GM12878 (cell line): Measurements from ENCODE around the gene DEF6. TPM values are rescaled to one million over a fixed set of nuclear protein-coding genes. Genes with fewer than 3 reads are reported as not detected.
"Not testable (repeated sequence)": the region's sequence is repeated elsewhere in the genome, so short reads cannot be mapped to it uniquely, and the experiment has no call there.

ENCODE experiments used
- ATAC-seq: fragments of 200-7000 bp; cut with Tn5 transposase; 3 replicates; pipeline ENCODE4 v1.9.1; 2020; ENCODE audit warnings: mild to moderate bottlenecking, moderate library complexity
- BruUV-seq: library from RNA; stranded (reverse); fragments of 400-500 nt; replicated peaks from 2 replicates; lab custom pipeline; 2021; lab: Mats Ljungman, UMichigan
- CTCF ChIA-PET: fragments of 300-600 bp; sonication (Branson Sonifier 250); formaldehyde crosslinking; extraction: SDS; loops from one replicate; lab custom pipeline; 2021; ENCODE audit warnings: inconsistent platforms; lab: Yijun Ruan, JAX
- POLR2A ChIA-PET: fragments of 350-600 bp; formaldehyde crosslinking; extraction: SDS; loops from one replicate; lab custom pipeline; 2021; ENCODE audit warnings: inconsistent platforms; lab: Charles Lee
- RAD21 ChIA-PET: fragments of 300-600 bp; sonication (Branson Sonifier 250); formaldehyde crosslinking; loops from one replicate; lab custom pipeline; 2023; ENCODE audit warnings: antibody characterized with exemption; ENCODE audit not compliant: unreplicated experiment; lab: Charles Lee
- SMC1A ChIA-PET: fragments of 300-600 bp; sonication (Branson Sonifier 250); formaldehyde crosslinking; loops from one replicate; lab custom pipeline; 2023; ENCODE audit not compliant: unreplicated experiment, uncharacterized antibody; lab: Charles Lee
- DNase-seq: peaks from one replicate; pipeline ENCODE4 v3.0.0-alpha.2; 2011; ENCODE audit warnings: low read depth, low spot score
- FAIRE-seq: peaks from 3 replicates; lab custom pipeline; 2011; peaks lifted over from hg19 to GRCh38; lab: Jason Lieb, UNC
- H2AFZ ChIP-seq: 2 replicates; pipeline ENCODE4 v1.6.0; 2011; ENCODE audit warnings: low read depth, low read length, control low read depth; ENCODE audit not compliant: control insufficient read depth
- H3K27ac ChIP-seq: 2 replicates; pipeline ENCODE4 v1.5.1; 2011; ENCODE audit warnings: control low read depth; ENCODE audit not compliant: control insufficient read depth, insufficient read depth
- H3K27me3 ChIP-seq, 2 experiments: replicated peaks in 1 of 2; 2 replicates each; pipeline versions ENCODE4 v1.6.0 to v1.6.1; 2011; ENCODE audit warnings: low read length in 1 of 2; ENCODE audit not compliant: control insufficient read depth in 2 of 2, insufficient read depth in 2 of 2
- H3K36me3 ChIP-seq, 2 experiments: 2 replicates each; pipeline ENCODE4 v1.5.1; 2011; ENCODE audit warnings: low read length in 1 of 2; ENCODE audit not compliant: control insufficient read depth in 2 of 2, insufficient read depth in 2 of 2
- H3K4me1 ChIP-seq: 2 replicates; pipeline ENCODE4 v1.6.1; 2011; ENCODE audit warnings: mild to moderate bottlenecking, low read length, moderate library complexity, mixed read lengths; ENCODE audit not compliant: control insufficient read depth, insufficient read depth
- H3K4me2 ChIP-seq: 2 replicates; pipeline ENCODE4 v1.6.0; 2011; ENCODE audit warnings: control low read depth; ENCODE audit not compliant: control insufficient read depth, insufficient read depth
- H3K4me3 ChIP-seq: fragments of 200-600 bp; sonication (generic); 2 replicates; pipeline ENCODE4 v1.5.1; 2016
- H3K79me2 ChIP-seq: 2 replicates; pipeline ENCODE4 v1.6.0; 2011; ENCODE audit warnings: low read length; ENCODE audit not compliant: control insufficient read depth, insufficient read depth
- H3K9ac ChIP-seq: 2 replicates; pipeline ENCODE4 v1.8.0; 2011; ENCODE audit warnings: low read length, control low read depth, mixed read lengths; ENCODE audit not compliant: control insufficient read depth, insufficient read depth
- H3K9me3 ChIP-seq: replicated peaks from 3 replicates; pipeline ENCODE4 v1.5.1; 2011; ENCODE audit warnings: mild to moderate bottlenecking, low read length; ENCODE audit not compliant: control insufficient read depth, insufficient read depth
- H4K20me1 ChIP-seq: 2 replicates; pipeline ENCODE4 v1.6.0; 2011; ENCODE audit not compliant: control insufficient read depth, insufficient read depth
- JUNB ChIP-seq: IDR thresholded peaks from 2 replicates; pipeline ENCODE4 v1.6.1; 2016; ENCODE audit warnings: antibody characterized with exemption, mild to moderate bottlenecking
- SMAD1 ChIP-seq: fragments of 450-650 bp; IDR thresholded peaks from 2 replicates; pipeline ENCODE4 v1.6.1; 2018; ENCODE audit warnings: mild to moderate bottlenecking, low read depth; ENCODE audit not compliant: partially characterized antibody
- SREBF2 ChIP-seq: IDR thresholded peaks from 2 replicates; pipeline ENCODE4 v1.6.1; 2012; ENCODE audit warnings: mild to moderate bottlenecking, low read length
- ZNF274 ChIP-seq: IDR thresholded peaks from one replicate; pipeline ENCODE4 v1.8.0; 2011; ENCODE audit not compliant: insufficient read length, insufficient read depth
- ZZZ3 ChIP-seq: IDR thresholded peaks from 2 replicates; pipeline ENCODE4 v1.6.1; 2011; ENCODE audit warnings: low read depth; ENCODE audit not compliant: control insufficient read depth, insufficient read length
- WGBS: methylation state at CpG from one replicate; pipeline ENCODE4 v1.1.6; 2016; ENCODE audit warnings: low lambda C conversion rate; ENCODE audit not compliant: insufficient replicate concordance, insufficient coverage; ENCODE audit errors: missing lambda C conversion rate; 5-methylcytosine and 5-hydroxymethylcytosine counted together
- in situ Hi-C: fragments of 300-500 bp; cut with MboI; formaldehyde crosslinking; loops from 9 replicates; pipeline ENCODE4 v1.14.3; 2018; ENCODE audit warnings: mixed read lengths
- intact Hi-C: fragments of 100-400 bp; cut with micrococcal nuclease; formaldehyde crosslinking; loops from one replicate; pipeline ENCODE4 v1.14.2; 2022; ENCODE audit not compliant: unreplicated experiment
- polyA plus RNA-seq, 11 experiments: library from polyadenylated mRNA; depleted of rRNA in 4 of 11; unstranded in 6 of 11; stranded (reverse) in 5 of 11; fragments of >200 nt; fragmentation: Nextera tagmentation in 4 of 11; fragmentation: Illumina TruSeq in 1 of 11; extraction: Ambion mirVana in 4 of 11; extraction: Trizol in 1 of 11; gene quantifications; 1 replicate in 1 of 11; 2 replicates in 10 of 11; pipeline versions ENCODE4 v1.2.1 to v1.2.3, GENCODE V29; 2011 to 2016; ENCODE audit warnings: inconsistent platforms in 2 of 11, missing spikeins in 2 of 11, low read depth in 1 of 11
- total RNA-seq, 4 experiments: library from RNA; depleted of rRNA in 3 of 4; stranded (reverse); fragments of >200 nt in 3 of 4; fragmentation: Illumina TruSeq in 1 of 4; extraction: Trizol in 1 of 4; gene quantifications; 2 replicates each; pipeline versions ENCODE4 v1.2.1 to v1.2.3, GENCODE V29; 2013 to 2021
- TF ChIP-seq, protein P1 (sequence below): IDR thresholded peaks from 2 replicates; pipeline ENCODE4 v1.6.1; 2011; ENCODE audit warnings: borderline replicate concordance, low read depth, mild to moderate bottlenecking, moderate library complexity, mixed read lengths, low read length; ENCODE audit not compliant: insufficient read depth; ENCODE audit errors: extremely low read length
- TF ChIP-seq, protein P2 (sequence below), 3 experiments: IDR thresholded peaks in 2 of 3; conservative IDR thresholded peaks in 1 of 3; 2 replicates each; pipeline ENCODE4 v1.5.1; 2011; ENCODE audit warnings: low read depth in 3 of 3, low read length in 3 of 3, mild to moderate bottlenecking in 3 of 3, control low read depth in 2 of 3, moderate library complexity in 2 of 3, inconsistent platforms in 1 of 3, mixed read lengths in 1 of 3; ENCODE audit not compliant: control insufficient read depth in 2 of 3, insufficient read depth in 1 of 3; ENCODE audit errors: extremely low read depth in 1 of 3
- TF ChIP-seq, protein P3 (sequence below): fragments of 450-650 bp; IDR thresholded peaks from 2 replicates; pipeline ENCODE4 v1.6.1; 2016; ENCODE audit warnings: mild to moderate bottlenecking

The DEF6 gene
- total and polyA plus RNA-seq, 10 of the 15 experiments (the other 5 are each of a cell fraction or from before 2014, with no cell fraction given), result 3.3 to 69.5 (median 48.8) TPM

DNA sequence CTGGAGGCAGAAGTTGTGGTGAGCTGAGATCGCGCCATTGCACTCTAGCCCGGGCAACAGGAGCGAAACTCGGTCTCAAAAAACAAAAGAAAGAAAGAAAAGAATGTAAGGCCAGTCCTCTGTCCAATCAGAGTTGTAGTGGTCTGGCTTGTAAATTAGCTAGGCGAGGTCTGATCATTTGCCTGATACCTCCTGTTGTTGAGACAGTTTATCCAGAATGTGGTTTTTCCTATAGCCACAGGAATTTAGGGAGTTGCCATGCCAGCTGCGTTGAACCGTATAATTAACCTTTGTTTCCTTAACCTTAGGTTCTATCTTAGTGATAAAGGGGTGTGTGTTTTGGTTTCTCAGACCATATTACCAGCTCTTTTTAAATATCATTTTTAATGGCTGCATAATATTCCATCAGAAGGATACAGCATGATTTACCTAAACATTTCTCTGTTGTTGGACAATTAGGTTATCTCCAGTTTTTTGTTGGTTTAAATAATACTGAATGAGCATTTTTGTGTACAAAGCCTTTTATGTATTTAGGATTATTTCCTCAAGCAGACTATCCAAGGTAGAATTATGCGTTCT lies 33.0 kb downstream of the DEF6 start (continued):
- TF ChIP-seq, protein P1, sequence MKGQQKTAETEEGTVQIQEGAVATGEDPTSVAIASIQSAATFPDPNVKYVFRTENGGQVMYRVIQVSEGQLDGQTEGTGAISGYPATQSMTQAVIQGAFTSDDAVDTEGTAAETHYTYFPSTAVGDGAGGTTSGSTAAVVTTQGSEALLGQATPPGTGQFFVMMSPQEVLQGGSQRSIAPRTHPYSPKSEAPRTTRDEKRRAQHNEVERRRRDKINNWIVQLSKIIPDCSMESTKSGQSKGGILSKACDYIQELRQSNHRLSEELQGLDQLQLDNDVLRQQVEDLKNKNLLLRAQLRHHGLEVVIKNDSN, result no peak
- no peak for TF ChIP-seq ZZZ3
- TF ChIP-seq SMAD1, result no peak
- no peak for TF ChIP-seq JUNB
- TF ChIP-seq SREBF2, result no peak
- no peak for TF ChIP-seq ZNF274

DNA sequence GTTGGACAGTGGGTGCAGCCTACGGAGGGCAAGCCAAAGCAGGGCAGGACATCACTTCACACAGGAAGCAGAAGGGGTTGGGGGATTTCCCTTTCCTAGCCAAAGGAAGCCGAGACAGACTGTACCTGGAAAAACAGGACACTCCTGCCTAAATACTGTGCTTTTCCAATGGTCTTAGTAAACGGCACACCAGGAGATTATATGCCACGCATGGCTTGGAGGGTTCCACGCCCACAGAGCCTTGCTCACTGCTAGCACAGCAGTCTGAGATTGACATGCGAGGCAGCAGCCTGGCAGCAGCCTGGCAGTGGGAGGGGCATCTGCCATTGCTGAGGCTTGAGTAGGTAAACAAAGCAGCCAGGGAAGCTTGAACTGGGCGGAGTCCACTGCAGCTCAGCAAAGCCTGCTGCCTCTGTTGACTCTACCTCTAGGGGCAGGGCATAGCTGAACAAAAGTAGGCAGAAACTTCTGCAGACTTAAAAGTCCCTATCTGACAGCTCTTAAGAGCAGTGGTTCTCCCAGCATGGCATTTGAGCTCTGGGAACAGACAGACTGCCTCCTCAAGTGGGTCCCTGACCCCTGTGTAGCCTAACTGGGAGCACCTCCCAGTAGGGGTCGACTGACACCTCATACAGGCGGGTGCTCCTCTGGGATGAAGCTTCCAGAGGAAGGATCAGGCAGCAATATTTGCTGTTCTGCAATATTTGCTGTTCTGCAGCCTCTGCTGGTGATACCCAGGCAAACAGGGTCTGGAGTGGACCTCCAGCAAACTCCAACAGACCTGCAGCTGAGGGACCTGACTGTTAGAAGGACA lies 34.7 kb downstream of the DEF6 start:
- POLR2A ChIA-PET, H3K4me2 ChIP-seq, H3K9me3 ChIP-seq, RAD21 ChIA-PET, FAIRE-seq, intact Hi-C loops, H3K9ac ChIP-seq, H3K4me1 ChIP-seq, H3K79me2 ChIP-seq, H2AFZ ChIP-seq, BruUV-seq, H3K4me3 ChIP-seq, H4K20me1 ChIP-seq, DNase-seq, H3K27me3 ChIP-seq, H3K27ac ChIP-seq, H3K36me3 ChIP-seq: not testable (repeated sequence)
- peak; percentile 67 for ATAC-seq
- ChIA-PET CTCF (interaction anchor here (1.6 to 12.2 kb wide), 4 partner anchors 30 to 117 kb away, joined by 3 to 67 read pairs (median 9); partner anchors contain the start of genes DEF6 and FANCE), SMC1A (interaction anchor here (0.7 kb wide), 2 partner anchors 9 to 35 kb away, joined by 3 read pairs; partner anchors contain the start of gene DEF6)
- WGBS, result 27% methylated on average over 9 of the region's 9 CpGs
- in situ Hi-C loops, result loop anchor here (5.0 kb wide), 1 partner anchor 35 kb away; the partner anchor contains the start of gene DEF6
- TF ChIP-seq, protein P2, sequence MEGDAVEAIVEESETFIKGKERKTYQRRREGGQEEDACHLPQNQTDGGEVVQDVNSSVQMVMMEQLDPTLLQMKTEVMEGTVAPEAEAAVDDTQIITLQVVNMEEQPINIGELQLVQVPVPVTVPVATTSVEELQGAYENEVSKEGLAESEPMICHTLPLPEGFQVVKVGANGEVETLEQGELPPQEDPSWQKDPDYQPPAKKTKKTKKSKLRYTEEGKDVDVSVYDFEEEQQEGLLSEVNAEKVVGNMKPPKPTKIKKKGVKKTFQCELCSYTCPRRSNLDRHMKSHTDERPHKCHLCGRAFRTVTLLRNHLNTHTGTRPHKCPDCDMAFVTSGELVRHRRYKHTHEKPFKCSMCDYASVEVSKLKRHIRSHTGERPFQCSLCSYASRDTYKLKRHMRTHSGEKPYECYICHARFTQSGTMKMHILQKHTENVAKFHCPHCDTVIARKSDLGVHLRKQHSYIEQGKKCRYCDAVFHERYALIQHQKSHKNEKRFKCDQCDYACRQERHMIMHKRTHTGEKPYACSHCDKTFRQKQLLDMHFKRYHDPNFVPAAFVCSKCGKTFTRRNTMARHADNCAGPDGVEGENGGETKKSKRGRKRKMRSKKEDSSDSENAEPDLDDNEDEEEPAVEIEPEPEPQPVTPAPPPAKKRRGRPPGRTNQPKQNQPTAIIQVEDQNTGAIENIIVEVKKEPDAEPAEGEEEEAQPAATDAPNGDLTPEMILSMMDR (IDR thresholded peaks at IDR 0.05 in 2 of 3, conservative IDR thresholded peaks at IDR 0.05 in 1 of 3; ENCODE audit: control insufficient read depth in 2 of 3, extremely low read depth in 1 of 3, insufficient read depth in 1 of 3, low read depth in 3 of 3, low read length in 3 of 3), result 0 out of 6 replicates have a peak, but pooled peaks of 1 of the 3 experiments have one; percentile 15
- TF ChIP-seq, protein P3, sequence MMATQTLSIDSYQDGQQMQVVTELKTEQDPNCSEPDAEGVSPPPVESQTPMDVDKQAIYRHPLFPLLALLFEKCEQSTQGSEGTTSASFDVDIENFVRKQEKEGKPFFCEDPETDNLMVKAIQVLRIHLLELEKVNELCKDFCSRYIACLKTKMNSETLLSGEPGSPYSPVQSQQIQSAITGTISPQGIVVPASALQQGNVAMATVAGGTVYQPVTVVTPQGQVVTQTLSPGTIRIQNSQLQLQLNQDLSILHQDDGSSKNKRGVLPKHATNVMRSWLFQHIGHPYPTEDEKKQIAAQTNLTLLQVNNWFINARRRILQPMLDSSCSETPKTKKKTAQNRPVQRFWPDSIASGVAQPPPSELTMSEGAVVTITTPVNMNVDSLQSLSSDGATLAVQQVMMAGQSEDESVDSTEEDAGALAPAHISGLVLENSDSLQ, result peak; percentile 74
